Neural progenitor cell (in vitro differentiated cells): Measurements from ENCODE around the gene ARHGEF9.

Source experiments
- CTCF ChIP-seq: fragments of 200-600 bp; sonication (generic); IDR thresholded peaks from 2 replicates; pipeline ENCODE4 v1.5.1; 2017; ENCODE audit warnings: antibody characterized with exemption, mild to moderate bottlenecking
- EZH2 ChIP-seq: fragments of 200-600 bp; sonication (generic); IDR thresholded peaks from 2 replicates; pipeline ENCODE4 v1.6.1; 2017; ENCODE audit warnings: antibody characterized with exemption, mild to moderate bottlenecking, moderate library complexity
- EZH2phosphoT487 ChIP-seq: fragments of 200-600 bp; sonication (generic); IDR thresholded peaks from 2 replicates; pipeline ENCODE4 v1.6.1; 2017; ENCODE audit warnings: antibody characterized with exemption

- TF ChIP-seq CTCF (no peak), EZH2 (no peak), EZH2phosphoT487 (no peak)
These were observed 37.7 kb downstream of the ARHGEF9 start for GRCh38 chrX:63747331-63747730.
